Colonic mucosa (tissue), 4 donors: Measurements from ENCODE around the gene RPGRIP1L. TPM values are rescaled to one million over a fixed set of nuclear protein-coding genes. Genes with fewer than 3 reads are reported as not detected.

Experiments used
- DNase-seq: peaks from one replicate; pipeline ENCODE4 v3.0.0-alpha.2; 2020
- H3K27ac ChIP-seq: fragments of 200-600 bp; one replicate; pipeline ENCODE4 v1.8.0; 2021
- H3K27me3 ChIP-seq: fragments of 200-600 bp; one replicate; pipeline ENCODE4 v1.8.0; 2021
- H3K36me3 ChIP-seq: fragments of 200-600 bp; one replicate; pipeline ENCODE4 v1.8.0; 2021
- H3K4me1 ChIP-seq: fragments of 200-600 bp; one replicate; pipeline ENCODE4 v1.8.0; 2021; ENCODE audit warnings: mild to moderate bottlenecking
- H3K4me3 ChIP-seq: fragments of 200-600 bp; one replicate; pipeline ENCODE4 v1.8.0; 2021
- H3K9ac ChIP-seq, 2 donors: one replicate each; pipeline ENCODE4 v1.7.0; 2013; ENCODE audit warnings: control low read depth in 2 of 2, low read depth in 2 of 2, low read length in 2 of 2
- H3K9me3 ChIP-seq: fragments of 200-600 bp; one replicate; pipeline ENCODE4 v1.8.0; 2021
- intact Hi-C: fragments of 100-400 bp; cut with DNase I; formaldehyde crosslinking; loops from one replicate; pipeline ENCODE4 v1.14.1; 2022
- total RNA-seq, 2 donors: library from RNA; stranded (reverse); fragmentation: NEBNext Ultra II Directional in 1 of 2; extraction: Animal tissue kit (Norgen Biotek cat#: 25700) in 1 of 2; gene quantifications; one replicate each; pipeline ENCODE4 v1.2.1, GENCODE V29; 2021
- TF ChIP-seq, protein P1 (sequence below): fragments of 200-600 bp; IDR thresholded peaks from one replicate; pipeline ENCODE4 v1.8.0; 2022; ENCODE audit warnings: antibody characterized with exemption, mild to moderate bottlenecking
- donor health status: healthy.
- donor health status: DM: no; HTN: no; CAD: no.
- donor health status: DM: no; HTN: no; CAD: no.

Gene RPGRIP1L
- total RNA-seq, 2 donors from 2014 or later, result 1.6 to 5.5 TPM

DNA sequence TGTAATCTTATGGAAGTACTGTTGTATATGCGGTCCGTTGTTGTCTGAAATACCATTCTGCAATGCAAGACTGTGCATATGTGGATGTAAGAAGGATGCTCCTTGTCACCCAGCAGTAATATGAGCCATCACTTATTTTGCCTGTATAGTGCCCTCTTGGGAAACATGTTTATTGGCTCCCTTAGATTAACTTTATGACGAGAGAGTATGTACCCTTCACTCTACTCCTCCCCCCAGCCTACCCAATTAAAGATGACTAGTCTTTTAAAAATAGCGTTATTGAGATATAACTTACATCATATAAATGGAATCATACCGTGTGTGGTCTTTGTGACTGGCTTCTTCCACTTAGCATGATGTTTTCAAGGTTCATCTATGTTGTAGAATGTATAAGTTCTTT, 33.9 kb upstream of the RPGRIP1L start:
- Histone ChIP-seq H3K27me3 (no peaks in the 10 kb centered on the region), H3K4me1 (peaks cover 3% of the 10 kb centered on the region), H3K4me3 (no peak overlapping the region), H3K36me3 (no peaks in the 10 kb centered on the region), H3K9ac (no peak overlapping the region), H3K27ac (no peak overlapping the region), H3K9me3 (no peaks in the 10 kb centered on the region)
- TF ChIP-seq, protein P1, sequence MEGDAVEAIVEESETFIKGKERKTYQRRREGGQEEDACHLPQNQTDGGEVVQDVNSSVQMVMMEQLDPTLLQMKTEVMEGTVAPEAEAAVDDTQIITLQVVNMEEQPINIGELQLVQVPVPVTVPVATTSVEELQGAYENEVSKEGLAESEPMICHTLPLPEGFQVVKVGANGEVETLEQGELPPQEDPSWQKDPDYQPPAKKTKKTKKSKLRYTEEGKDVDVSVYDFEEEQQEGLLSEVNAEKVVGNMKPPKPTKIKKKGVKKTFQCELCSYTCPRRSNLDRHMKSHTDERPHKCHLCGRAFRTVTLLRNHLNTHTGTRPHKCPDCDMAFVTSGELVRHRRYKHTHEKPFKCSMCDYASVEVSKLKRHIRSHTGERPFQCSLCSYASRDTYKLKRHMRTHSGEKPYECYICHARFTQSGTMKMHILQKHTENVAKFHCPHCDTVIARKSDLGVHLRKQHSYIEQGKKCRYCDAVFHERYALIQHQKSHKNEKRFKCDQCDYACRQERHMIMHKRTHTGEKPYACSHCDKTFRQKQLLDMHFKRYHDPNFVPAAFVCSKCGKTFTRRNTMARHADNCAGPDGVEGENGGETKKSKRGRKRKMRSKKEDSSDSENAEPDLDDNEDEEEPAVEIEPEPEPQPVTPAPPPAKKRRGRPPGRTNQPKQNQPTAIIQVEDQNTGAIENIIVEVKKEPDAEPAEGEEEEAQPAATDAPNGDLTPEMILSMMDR, result no peak
- DNase-seq, result no peak
- intact Hi-C loops, result no loop called here

GRCh38 chr16:53736297-53736696, 32.6 kb upstream of the RPGRIP1L start:
- Histone ChIP-seq H3K4me1 (peaks cover 3% of the 10 kb centered on the region), H3K27ac (no peak overlapping the region), H3K27me3 (no peaks in the 10 kb centered on the region), H3K9me3 (no peaks in the 10 kb centered on the region), H3K36me3 (no peaks in the 10 kb centered on the region), H3K9ac (no peak overlapping the region), H3K4me3 (no peak overlapping the region)
- intact Hi-C loops, result no loop called here
- DNase-seq, result no peak
- TF ChIP-seq, protein P1, result no peak

GRCh38 chr16:53734908-53735307, 31.2 kb upstream of the RPGRIP1L start:
- TF ChIP-seq, protein P1, result no peak
- Histone ChIP-seq H3K4me1 (peaks cover 3% of the 10 kb centered on the region), H3K27ac (no peak overlapping the region), H3K4me3 (no peak overlapping the region), H3K36me3 (no peaks in the 10 kb centered on the region), H3K9ac (no peak overlapping the region), H3K27me3 (no peaks in the 10 kb centered on the region), H3K9me3 (no peaks in the 10 kb centered on the region)
- no peak for DNase-seq
- intact Hi-C loops, result no loop called here

GRCh38 chr16:53732296-53732929, 28.8 kb upstream of the RPGRIP1L start:
- Histone ChIP-seq H3K4me3 (no peak overlapping the region), H3K27me3 (no peaks in the 10 kb centered on the region), H3K36me3 (no peaks in the 10 kb centered on the region), H3K9me3 (no peaks in the 10 kb centered on the region), H3K9ac (no peak overlapping the region), H3K4me1 (peaks cover 3% of the 10 kb centered on the region), H3K27ac (no peak overlapping the region)
- intact Hi-C loops, result no loop called here
- TF ChIP-seq, protein P1, result no peak
- no peak for DNase-seq

DNA sequence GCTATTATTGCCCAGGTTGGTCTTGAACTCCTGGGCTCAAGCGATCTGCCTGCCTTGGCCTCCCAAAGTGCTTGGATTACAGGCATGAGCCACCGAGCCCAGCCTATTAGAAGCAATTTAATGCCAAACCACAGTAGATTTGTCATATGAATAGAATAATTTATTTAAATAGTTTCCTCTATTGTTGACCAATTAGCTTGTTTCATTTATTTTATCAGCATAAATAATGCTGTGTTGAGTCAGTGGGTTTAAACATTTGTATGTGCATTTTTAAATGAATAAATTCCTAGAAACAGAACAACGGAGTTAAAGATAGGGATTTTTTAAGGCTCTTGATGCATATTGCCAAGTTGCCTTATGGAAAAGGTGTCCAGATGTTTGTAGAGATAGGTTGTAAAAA, 27.0 kb upstream of the RPGRIP1L start:
- Histone ChIP-seq H3K4me1 (peaks cover 3% of the 10 kb centered on the region), H3K27me3 (no peaks in the 10 kb centered on the region), H3K4me3 (no peak overlapping the region), H3K27ac (no peak overlapping the region), H3K9ac (no peak overlapping the region), H3K36me3 (no peaks in the 10 kb centered on the region), H3K9me3 (no peaks in the 10 kb centered on the region)
- TF ChIP-seq, protein P1, result no peak
- no peak for DNase-seq
- intact Hi-C loops, result no loop called here
